A549 (cell line): ENCODE data around the gene NCAPH2.

Experiments used
- CHD4 ChIP-seq: fragments of 200-600 bp; sonication (generic); IDR thresholded peaks from 2 replicates; pipeline ENCODE4 v1.6.1; 2016; ENCODE audit warnings: antibody characterized with exemption, mild to moderate bottlenecking, borderline replicate concordance
- ESRRA ChIP-seq: fragments of 150-350 bp; IDR thresholded peaks from 2 replicates; pipeline ENCODE4 v1.6.1; 2014; ENCODE audit warnings: mild to moderate bottlenecking, low read length, borderline replicate concordance
- FOSB ChIP-seq: fragments of 250-450 bp; sonication (Bioruptor Pico); IDR thresholded peaks from 2 replicates; pipeline ENCODE4 v1.5.0; 2020; ENCODE audit warnings: mild to moderate bottlenecking, moderate library complexity
- JUNB ChIP-seq: fragments of >200 bp; sonication (Bioruptor Twin); formaldehyde crosslinking; IDR thresholded peaks from 2 replicates; pipeline ENCODE4 v1.6.1; 2016
- POLR2A ChIP-seq: IDR thresholded peaks from 2 replicates; pipeline ENCODE4 v1.6.1; 2012; ENCODE audit warnings: mild to moderate bottlenecking, low read length
- POLR2AphosphoS2 ChIP-seq: conservative IDR thresholded peaks from 2 replicates; pipeline ENCODE4 v1.6.1; 2012; ENCODE audit warnings: low read length, improper control_type of control experiment, inconsistent platforms
- TF ChIP-seq, protein P1 (sequence below): IDR thresholded peaks from 2 replicates; pipeline ENCODE4 v1.6.1; 2012
- TF ChIP-seq, protein P2 (sequence below): fragments of >200 bp; sonication (Bioruptor Twin); formaldehyde crosslinking; IDR thresholded peaks from 3 replicates; pipeline ENCODE4 v1.5.1; 2016
- TF ChIP-seq, protein P3 (sequence below): fragments of >200 bp; sonication (Bioruptor Twin); formaldehyde crosslinking; IDR thresholded peaks from 3 replicates; pipeline ENCODE4 v1.6.1; 2016

- TF ChIP-seq ESRRA (no peak), FOSB (no peak), JUNB (no peak), POLR2A (no peak), POLR2AphosphoS2 (no peak), CHD4 (no peak)
- TF ChIP-seq, protein P1, sequence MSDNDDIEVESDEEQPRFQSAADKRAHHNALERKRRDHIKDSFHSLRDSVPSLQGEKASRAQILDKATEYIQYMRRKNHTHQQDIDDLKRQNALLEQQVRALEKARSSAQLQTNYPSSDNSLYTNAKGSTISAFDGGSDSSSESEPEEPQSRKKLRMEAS = no peak
- TF ChIP-seq, protein P2, sequence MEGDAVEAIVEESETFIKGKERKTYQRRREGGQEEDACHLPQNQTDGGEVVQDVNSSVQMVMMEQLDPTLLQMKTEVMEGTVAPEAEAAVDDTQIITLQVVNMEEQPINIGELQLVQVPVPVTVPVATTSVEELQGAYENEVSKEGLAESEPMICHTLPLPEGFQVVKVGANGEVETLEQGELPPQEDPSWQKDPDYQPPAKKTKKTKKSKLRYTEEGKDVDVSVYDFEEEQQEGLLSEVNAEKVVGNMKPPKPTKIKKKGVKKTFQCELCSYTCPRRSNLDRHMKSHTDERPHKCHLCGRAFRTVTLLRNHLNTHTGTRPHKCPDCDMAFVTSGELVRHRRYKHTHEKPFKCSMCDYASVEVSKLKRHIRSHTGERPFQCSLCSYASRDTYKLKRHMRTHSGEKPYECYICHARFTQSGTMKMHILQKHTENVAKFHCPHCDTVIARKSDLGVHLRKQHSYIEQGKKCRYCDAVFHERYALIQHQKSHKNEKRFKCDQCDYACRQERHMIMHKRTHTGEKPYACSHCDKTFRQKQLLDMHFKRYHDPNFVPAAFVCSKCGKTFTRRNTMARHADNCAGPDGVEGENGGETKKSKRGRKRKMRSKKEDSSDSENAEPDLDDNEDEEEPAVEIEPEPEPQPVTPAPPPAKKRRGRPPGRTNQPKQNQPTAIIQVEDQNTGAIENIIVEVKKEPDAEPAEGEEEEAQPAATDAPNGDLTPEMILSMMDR = no peak
- TF ChIP-seq, protein P3, sequence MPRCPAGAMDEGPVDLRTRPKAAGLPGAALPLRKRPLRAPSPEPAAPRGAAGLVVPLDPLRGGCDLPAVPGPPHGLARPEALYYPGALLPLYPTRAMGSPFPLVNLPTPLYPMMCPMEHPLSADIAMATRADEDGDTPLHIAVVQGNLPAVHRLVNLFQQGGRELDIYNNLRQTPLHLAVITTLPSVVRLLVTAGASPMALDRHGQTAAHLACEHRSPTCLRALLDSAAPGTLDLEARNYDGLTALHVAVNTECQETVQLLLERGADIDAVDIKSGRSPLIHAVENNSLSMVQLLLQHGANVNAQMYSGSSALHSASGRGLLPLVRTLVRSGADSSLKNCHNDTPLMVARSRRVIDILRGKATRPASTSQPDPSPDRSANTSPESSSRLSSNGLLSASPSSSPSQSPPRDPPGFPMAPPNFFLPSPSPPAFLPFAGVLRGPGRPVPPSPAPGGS = no peak
Measured at GRCh38 chr22:50488886-50489285, 19.1 kb upstream of the NCAPH2 start.
